ENCODE results near the gene KCND2.
"Not testable (repeated sequence)": the region's sequence is repeated elsewhere in the genome, so short reads cannot be mapped to it uniquely, and the experiment has no call there.

Gene KCND2

DNA sequence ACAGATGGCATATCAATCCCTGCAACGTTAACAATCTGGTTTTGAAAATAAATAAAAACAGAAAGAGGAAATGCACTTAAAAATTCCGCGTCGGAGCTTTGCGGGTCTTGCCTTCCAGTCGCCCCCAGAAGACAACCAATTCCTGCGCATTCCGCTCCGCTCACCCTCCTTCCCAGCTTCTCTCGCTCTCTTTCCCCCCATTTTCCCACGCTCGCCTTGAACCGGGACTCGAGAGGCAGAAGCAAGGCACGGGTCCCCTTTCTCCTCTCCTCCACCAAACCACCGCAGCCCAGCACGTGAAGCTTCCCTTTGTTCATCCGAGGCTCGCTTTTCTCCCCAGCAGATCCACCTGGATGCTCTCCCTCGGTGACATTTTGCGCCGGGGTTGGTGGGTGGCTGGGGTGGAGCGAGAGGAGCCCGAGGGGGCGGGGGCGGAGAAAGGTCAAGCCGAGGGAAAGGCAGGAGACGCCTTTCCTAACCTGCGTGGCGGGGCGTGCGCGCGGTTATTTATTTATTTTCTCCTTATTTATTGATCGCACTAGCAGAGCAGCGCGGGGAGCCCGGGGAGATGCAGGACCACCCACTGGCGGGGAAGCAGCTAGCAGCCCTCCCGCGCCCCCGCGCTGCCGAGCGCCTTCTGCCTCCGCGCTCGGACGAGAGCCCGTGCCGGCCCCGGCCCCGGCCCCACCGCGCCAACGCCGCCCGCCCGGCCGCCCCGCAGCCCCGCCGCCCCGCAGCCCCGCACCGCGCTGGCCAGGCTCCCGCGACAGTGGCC, at the start of gene KCND2:
Gene KCND2 (plus strand): TSS at position 475 of the 775 bp plus-strand sequence.
- no peak for DNase-seq (ENCODE audit: low read depth in 2 of 2)

DNA sequence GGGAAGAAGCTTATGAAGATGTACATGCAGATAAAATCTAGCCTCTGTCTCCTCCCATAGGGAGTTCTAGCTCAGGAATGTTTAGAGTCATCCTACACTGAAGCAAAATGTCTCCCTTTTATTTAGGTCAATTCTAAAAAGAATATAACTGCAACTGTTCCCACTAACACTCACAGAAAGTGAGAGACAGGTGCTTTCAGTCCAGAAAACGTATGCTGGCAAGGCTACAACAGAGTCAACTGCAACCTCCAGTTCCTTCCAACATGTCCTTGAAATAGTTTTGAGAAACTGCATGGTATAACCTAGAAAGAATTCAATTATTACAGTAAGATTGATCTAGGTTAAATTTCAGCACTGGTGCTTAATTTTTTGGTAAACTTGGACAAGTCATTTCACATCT, 46.8 kb upstream of the KCND2 start:
- no peak for DNase-seq (ENCODE audit: low read depth in 2 of 2)

DNA sequence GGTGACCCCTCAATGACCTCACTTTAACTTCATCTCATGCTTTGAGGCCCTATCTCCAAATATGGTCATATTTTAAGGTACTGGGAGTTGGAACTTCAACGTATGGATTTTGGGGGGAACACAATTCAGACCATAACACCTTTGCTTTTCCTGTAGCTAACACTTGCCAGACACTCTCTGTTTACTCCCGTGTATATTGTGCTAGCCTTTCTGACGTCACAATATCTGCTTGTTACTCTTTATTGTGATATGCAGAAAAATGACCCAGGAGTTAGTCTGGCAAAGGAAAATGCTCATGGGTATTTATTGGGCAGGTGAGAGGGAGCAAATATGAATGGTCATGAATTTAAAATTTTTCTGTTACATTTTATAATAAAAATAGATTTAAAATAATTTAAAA, 45.7 kb upstream of the KCND2 start:
- no peak for DNase-seq (ENCODE audit: low read depth in 2 of 2)

DNA sequence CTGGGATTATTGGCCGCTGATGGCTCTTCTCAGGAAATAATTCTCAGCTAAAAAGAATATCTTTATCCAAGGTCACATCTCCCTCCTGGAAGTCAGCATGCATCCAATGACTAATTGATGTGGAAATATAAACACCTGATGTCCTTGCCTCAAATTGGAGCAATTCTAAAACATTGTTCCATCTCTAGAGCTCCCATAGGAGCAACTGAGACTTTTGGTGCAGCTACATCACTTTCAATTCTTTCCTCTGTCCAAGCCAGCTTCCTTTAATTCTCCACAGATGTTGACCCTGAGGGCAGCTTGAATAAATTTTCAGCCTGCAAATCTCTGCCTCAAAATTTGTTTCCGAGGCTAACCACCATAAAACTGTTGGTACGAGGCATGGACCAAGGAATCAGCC, 43.9 kb upstream of the KCND2 start:
- no peak for DNase-seq (ENCODE audit: low read depth in 2 of 2)

DNA sequence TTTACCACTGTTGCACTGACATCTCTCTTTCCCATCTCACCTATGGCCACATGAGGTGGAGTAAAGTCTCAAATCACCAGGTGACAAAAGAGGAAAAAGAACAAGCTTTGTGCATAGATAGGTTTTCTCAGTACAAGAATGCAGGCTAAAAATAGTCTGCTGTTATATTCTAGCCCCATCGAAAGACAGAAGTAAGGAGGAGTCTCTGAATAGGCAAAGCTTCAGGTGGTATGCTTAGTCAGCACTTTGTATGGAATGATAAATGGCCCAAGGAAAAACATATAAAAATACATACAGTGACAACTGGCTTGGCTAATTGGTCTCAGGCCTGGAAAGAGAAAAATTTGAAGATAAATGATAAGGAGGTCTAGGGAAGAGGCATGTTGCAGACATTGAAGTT, 39.6 kb upstream of the KCND2 start:
- no peak for DNase-seq (ENCODE audit: low read depth in 2 of 2)

DNA sequence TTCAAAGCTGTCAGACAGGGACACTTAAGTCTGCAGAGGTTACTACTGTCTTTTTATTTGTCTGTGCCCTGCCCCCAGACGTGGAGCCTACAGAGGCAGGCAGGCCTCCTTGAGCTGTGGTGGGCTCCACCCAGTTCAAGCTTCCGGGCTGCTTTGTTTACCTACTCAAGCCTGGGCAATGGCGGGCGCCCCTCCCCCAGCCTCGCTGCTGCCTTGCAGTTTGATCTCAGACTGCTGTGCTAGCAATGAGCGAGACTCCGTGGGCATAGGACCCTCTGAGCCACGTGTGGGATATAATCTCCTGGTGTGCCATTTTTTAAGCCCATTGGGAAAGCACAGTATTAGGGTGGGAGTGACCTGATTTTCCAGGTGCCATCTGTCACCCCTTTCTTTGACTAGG, 32.6 kb upstream of the KCND2 start:
- not testable (repeated sequence) for DNase-seq (ENCODE audit: low read depth in 2 of 2)

DNA sequence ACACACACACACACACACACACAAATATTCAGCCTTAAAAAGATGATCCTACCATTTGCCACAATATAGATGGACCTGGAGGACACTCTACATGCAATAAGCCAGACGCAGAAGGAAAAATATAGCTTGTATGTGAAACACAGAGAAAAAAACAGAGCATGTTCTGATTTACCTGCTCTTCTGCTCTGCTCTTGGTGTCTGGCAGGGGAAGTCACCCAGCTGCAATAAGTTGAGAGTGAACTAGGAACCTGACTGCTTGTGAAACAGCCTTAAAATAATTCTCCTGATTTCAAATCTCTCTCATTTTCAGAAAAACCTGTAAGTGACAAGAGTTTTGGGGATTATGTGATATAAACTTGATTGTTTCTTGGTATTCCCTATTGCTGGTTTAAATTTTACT, 31.0 kb upstream of the KCND2 start:
- no peak for DNase-seq (ENCODE audit: low read depth in 2 of 2)

DNA sequence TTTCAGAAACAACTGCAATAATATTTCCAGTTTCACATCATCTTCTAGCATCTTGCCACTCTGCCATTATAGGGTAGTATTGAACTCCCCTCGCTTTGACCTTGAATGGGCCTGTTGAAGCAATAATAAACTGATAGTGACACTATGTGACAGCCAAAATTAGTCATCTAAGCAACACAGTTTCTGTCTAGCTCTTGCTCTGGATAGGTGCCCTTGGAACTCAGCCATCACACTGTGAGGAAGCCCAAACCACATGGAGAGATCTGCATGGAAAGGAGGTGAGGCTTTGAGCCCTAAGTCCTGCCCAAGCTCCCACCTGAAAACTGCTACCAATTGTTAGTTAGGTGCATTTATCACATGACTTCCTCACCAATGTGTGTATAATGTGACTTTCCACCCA, 18.1 kb upstream of the KCND2 start:
- DNase-seq (ENCODE audit: low read depth in 2 of 2) = no peak

DNA sequence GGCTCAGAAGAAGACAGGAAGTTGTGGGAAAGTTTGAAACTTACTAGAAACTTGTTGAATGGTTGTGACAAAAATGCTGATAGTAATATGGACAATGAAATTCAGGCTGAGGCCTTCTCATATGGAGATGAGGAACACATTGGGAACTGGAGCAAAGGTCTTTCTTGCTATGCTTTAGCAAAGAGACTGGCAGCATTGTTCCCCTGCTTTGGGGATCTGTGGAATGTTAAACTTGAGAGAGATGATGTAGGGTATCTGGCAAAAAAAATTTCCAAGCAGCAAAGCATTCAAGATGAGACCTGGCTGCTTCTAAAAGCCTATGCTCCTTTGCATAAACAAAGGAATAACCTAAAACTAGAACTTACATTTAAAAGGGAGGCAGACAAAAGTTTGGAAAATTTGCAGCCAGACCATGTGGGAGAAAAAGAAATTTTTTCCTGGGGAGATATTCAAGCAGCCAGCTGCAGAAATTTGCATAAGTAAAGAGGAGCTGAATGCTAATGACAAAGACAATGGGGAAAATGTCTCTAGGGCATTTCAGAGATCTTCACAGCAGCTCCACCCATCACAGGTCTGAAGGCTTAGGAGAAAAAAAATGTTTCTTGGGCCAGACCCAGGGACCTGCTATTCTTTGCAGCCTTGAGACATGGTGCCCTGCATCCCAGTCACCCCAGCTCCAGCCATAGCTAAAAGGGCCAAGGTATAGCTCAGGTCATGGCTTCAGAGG, 16.5 kb upstream of the KCND2 start:
- DNase-seq (ENCODE audit: low read depth in 2 of 2) = no peak

DNA sequence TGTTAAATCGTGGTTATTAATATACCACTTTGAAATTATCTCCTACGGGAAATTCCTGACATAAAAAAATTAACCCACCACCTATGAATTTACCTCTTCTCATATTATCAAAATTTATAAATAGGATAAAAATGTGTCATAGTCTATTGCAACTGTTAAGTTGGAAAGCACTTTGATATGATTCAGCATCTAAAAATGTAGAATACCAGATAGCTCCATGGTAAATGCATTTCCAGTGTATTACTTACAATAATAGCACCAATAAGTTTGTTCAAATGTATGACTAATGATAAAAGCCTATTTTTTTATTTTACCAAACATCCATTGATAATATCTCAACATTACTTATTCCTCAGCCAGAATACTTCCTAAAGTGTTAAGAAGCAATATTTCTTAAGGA, 13.6 kb upstream of the KCND2 start:
- DNase-seq (ENCODE audit: low read depth in 2 of 2) = no peak

DNA sequence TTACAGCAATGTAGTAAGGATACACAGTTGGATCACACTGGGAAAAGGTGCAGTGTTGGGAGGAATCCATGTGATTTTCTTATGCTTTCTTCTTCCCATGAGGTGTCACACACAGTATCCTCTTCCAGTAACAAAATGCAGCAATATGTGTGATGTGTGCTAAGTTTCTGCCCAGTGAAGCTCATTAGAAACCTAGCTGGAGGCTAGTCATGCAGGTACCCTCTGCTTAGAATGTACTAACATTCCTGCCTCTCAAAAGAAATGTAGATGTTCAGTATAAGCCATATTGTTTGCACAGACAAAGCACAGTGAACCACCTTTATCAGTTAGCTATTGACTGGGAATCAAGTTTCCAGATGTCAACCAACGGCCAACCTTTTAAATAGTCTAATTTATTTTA, 12.9 kb upstream of the KCND2 start:
- DNase-seq (ENCODE audit: low read depth in 2 of 2) = no peak

DNA sequence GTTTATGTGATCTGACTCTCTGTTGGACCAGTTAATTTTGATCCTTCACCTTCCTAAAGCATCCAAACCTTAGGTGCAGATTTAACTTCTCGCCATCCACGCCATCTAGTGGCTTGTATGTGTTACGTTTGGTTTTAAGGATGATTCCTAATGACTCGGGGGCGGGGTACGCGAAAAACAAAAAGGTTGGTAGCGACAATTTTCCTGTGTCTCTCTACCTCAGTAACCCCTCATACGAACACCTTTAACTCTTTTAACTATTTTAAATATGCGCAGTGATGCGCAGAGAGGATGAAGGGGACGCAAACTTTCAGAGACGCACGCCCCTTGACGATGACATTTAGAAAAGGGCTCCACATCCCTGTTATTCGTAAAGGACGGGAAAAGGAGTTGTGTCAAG, 714 bp upstream of the KCND2 start:
- no peak for DNase-seq (ENCODE audit: low read depth in 2 of 2)

DNA sequence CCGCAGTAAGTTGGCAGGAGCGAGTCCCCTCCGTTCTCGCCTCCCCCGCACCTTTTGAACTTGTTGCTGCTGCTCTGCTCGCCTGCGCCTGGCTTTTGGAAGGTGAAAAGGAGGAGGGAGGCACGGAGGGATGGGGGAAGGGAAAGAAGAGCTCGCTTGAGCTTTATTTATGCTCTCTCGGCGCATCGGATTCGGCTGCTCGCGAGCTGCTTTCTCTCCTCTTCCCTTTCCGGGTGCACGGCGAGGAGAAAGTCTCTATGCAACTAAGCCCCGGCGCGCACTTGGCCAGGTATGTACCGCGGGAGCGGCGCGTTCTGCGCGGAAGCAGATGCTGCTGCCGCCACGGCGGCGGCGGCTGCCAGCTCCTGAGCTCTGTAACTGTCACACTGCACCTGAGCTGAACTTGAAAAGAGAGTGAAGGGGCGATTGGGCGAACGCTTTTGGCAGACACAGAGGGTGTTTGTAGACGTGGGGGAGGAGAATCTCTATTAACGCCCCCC, 551 bp downstream of the KCND2 start:
- DNase-seq (ENCODE audit: low read depth in 2 of 2) = no peak

DNA sequence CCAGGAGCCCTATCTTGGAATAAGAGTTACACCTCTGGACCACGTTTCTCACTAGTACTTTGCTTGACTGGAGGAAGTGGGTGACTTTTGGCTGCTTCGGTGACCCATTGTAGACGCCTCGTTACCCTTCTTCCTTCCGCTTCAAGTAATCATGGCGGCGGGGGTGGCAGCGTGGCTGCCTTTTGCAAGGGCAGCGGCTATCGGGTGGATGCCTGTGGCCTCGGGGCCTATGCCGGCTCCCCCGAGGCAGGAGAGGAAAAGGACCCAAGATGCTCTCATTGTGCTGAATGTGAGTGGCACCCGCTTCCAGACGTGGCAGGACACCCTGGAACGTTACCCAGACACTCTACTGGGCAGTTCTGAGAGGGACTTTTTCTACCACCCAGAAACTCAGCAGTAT, 1.5 kb downstream of the KCND2 start:
- no peak for DNase-seq (ENCODE audit: low read depth in 2 of 2)

DNA sequence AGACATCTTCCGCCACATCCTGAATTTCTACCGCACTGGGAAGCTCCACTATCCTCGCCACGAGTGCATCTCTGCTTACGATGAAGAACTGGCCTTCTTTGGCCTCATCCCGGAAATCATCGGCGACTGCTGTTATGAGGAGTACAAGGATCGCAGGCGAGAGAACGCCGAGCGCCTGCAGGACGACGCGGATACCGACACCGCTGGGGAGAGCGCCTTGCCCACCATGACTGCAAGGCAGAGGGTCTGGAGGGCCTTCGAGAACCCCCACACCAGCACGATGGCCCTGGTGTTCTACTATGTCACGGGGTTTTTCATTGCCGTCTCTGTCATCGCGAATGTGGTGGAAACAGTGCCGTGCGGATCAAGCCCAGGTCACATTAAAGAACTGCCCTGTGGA, 1.9 kb downstream of the KCND2 start:
- DNase-seq (ENCODE audit: low read depth in 2 of 2) = no peak

DNA sequence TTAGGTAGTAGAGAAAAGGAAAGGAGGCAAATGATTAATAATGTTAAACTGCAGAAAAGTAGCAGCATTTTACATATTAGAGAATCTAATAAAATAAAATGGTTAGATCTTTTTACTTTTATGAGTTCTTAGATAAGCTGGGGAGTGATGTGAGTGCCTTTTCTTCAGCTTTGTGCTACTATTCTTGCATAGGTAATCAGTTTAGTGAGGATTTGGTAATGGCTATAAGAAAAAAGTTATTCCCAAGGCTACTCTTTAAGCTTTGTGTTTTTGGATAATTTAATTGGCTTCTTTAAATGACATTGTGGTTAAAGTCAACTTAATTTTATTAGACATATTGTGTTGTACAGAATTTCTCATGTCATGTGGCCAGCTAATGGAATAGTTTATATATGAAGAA, 3.7 kb downstream of the KCND2 start:
- DNase-seq (ENCODE audit: low read depth in 2 of 2) = no peak

DNA sequence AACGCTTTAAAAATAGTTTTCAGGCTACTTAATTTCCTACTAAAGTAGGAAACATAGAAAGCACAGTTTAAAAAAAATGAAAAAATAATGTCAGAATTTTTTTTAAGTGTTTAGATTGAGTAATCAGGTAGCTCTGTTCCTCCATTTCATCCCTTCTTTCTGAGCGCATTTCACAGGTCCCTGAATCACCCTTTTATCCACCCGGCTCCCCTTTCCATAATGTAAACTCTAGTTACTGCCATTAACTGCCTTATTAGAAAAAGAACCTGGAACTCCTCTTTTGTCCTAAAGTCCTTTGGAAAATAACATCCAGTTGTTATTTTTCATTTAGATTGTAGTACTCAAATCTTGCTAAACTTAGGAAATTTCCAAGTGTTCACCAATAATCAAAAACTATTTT, 5.8 kb downstream of the KCND2 start:
- DNase-seq (ENCODE audit: low read depth in 2 of 2) = no peak

DNA sequence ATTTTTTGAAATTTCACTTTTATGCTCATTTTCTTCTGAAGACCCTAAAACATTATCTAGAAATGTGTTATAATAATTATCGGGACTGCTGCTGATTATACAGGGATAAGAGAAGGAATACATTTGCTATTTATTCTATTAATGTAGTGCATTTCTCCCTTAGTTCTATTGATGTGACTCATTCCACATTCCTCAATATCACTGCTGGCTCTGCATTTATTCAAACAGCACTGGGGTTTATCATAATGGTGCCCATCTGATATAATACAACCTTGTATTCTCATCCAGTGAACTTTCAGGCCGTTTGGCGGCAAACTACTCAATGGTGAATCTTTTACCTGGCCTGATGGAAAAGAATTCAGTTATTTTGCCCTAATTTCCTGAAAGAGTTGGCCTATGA, 7.8 kb downstream of the KCND2 start:
- DNase-seq (ENCODE audit: low read depth in 2 of 2) = no peak

DNA sequence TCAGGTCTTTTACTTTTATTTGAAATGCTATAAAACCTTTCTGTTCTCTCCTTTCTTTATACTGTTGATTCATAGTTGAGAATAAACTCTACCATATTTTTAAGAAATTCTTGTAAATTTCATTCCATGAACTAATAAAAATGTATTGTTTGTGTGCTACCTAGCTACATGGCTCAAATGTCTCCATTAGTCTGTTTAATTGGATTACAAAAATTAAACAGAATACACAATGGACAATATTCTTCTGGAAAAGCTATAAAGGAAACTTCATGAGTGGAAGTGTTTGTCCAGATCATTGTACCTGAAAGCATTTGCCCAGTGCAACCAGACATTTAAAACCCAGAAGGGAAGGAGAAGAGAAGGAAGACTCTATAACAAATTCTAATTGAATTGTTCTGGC, 20.1 kb downstream of the KCND2 start:
- no peak for DNase-seq (ENCODE audit: low read depth in 2 of 2)

DNA sequence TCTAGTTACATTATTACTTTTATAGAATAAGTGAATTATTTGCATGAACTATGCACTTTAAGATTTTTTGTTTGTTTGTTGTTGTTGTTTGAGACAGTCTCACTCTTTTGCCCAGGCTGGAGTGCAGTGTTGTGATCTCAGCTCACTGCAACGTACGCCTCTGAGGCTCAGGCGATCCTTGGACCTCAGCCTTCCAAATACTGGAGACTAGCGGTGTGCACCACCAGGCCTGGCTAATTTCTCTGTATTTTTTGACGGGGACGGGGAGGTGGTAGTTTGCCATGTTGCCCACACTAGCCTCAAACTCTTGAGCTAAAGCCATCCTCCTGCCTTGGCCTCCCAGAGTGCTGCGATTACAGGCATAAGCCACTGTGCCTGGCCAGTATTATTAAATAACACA, 29.2 kb downstream of the KCND2 start:
- DNase-seq (ENCODE audit: low read depth in 2 of 2) = no peak

DNA sequence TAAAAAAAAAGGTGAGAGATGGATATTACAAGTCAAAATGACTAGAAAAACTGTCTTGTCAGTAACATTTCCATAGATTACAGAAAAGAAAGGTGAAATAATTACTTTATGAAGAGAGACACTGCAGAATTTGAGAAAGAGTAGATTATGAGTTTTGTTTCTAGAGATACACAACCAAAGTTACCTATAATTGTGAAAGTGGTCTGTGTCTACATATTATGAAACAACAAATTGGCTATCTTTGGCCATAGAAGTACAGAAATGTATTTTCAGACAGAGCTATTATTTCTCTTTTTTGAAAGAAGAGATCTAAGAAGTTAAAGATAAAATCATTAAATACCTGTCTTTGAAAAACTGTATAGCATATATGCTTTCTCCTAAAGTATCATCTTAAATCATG, 30.1 kb downstream of the KCND2 start:
- no peak for DNase-seq (ENCODE audit: low read depth in 2 of 2)

DNA sequence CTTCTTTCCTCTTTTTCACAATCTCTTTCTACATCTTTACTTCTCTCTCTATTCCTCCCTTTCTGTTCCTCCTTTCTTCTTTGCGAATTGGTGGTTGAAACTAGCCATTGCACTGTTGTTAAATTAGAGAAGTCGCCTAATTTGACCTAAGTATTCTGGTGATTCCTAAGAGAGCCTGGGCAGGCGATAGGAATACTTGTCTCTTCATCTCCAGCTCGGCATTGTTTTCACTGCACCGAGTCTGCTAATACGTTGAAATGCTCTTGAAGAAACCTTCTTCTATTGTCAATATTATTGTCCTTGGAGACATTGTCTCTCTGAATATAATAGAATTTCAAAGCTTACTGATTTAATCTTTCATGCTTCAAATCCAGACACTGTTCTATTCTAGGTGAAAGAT, 31.7 kb downstream of the KCND2 start:
- DNase-seq (ENCODE audit: low read depth in 2 of 2) = no peak

DNA sequence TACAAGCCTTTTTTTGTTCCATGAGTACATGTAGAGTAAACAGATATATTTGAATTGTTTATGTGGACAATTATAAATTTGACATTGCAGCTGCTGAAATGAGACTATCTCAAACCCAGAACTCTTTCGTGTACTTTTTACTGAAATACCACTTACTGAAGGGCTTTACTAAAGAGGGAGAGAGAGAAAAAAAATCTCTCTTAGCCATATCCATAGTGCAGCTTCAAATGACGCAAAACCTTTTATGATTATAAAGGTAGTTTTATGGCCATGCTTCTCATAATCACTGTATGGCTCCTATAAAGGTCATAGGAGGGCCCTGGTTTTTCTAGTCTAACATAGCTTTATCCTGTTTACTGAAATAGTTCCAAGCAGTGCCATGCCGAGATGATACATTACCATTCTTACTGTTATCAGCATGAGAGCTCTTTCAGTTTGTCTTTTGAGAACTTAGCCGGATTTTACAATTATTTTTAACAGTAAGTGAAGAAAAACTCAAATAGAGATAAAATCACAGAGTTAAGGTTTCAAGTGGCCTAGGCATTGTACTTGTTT, 35.1 kb downstream of the KCND2 start:
- DNase-seq (ENCODE audit: low read depth in 2 of 2) = no peak

All from stimulated activated CD4-positive, alpha-beta T cell treated with anti-CD3 and anti-CD28 coated beads, Interleukin-1b, Interleukin-23, amount 100 ng/mL, for 4 hours (primary cell).